Left lobe of liver (tissue), 2 donors: Measurements from ENCODE around the gene ACTR2. TPM values are rescaled to one million over a fixed set of nuclear protein-coding genes. Genes with fewer than 3 reads are reported as not detected.
"Not testable (repeated sequence)": the region's sequence is repeated elsewhere in the genome, so short reads cannot be mapped to it uniquely, and the experiment has no call there.

ENCODE experiments used
- ATAC-seq: fragments of 200-7000 bp; cut with Tn5 transposase; one replicate; pipeline ENCODE4 v1.9.1; 2020; ENCODE audit warnings: mild to moderate bottlenecking, moderate library complexity
- DNase-seq: peaks from one replicate; pipeline ENCODE4 v3.0.0-alpha.2; 2020; ENCODE audit warnings: low spot score
- total RNA-seq: library from RNA; stranded (reverse); gene quantifications from one replicate; pipeline ENCODE4 v1.2.1, GENCODE V29; 2021
- donor health status: DM: no; HTN: no; CAD: no; lungs with moderate emphysema.
- donor health status: DM: no; HTN: yes; CAD: no.

The ACTR2 gene
- total RNA-seq, 1 donor from 2014 or later, result 63.8 TPM

- ATAC-seq, result peak; percentile 26
- DNase-seq, result no peak
Observed at GRCh38 chr2:65227020-65227455, 593 bp upstream of the ACTR2 start.

GRCh38 chr2:65228263-65228750 is 676 bp downstream of the ACTR2 start:
- peak; percentile 32 for ATAC-seq
- no peak for DNase-seq

- ATAC-seq, result no peak
- DNase-seq, result no peak
Observed at GRCh38 chr2:65231121-65231520, 3.5 kb downstream of the ACTR2 start.

GRCh38 chr2:65231892-65232477 is 4.4 kb downstream of the ACTR2 start:
- DNase-seq (no peak), ATAC-seq (no peak)

GRCh38 chr2:65232636-65233035 is 5.0 kb downstream of the ACTR2 start:
- ATAC-seq (no peak), DNase-seq (no peak)

GRCh38 chr2:65240657-65241056 is 13.0 kb downstream of the ACTR2 start:
- no peak for DNase-seq
- no peak for ATAC-seq

GRCh38 chr2:65244452-65244851 is 16.8 kb downstream of the ACTR2 start:
- DNase-seq, ATAC-seq: not testable (repeated sequence)

GRCh38 chr2:65252640-65253039 is 25.0 kb downstream of the ACTR2 start:
- ATAC-seq, result no peak

GRCh38 chr2:65255356-65255755 is 27.7 kb downstream of the ACTR2 start:
- ATAC-seq, result no peak
- no peak for DNase-seq

More at GRCh38 chr2:65252640-65253039, 25.0 kb downstream of the ACTR2 start:
- no peak for DNase-seq

- no peak for DNase-seq
- ATAC-seq, result no peak
Observed at GRCh38 chr2:65256054-65256453, 28.4 kb downstream of the ACTR2 start.

GRCh38 chr2:65257866-65258265 is 30.2 kb downstream of the ACTR2 start:
- not testable (repeated sequence) for DNase-seq, ATAC-seq

- ATAC-seq (no peak), DNase-seq (no peak)
Observed at GRCh38 chr2:65261676-65262075, 34.0 kb downstream of the ACTR2 start.

- ATAC-seq (no peak), DNase-seq (no peak)
Observed at GRCh38 chr2:65263262-65263661, 35.6 kb downstream of the ACTR2 start.

- ATAC-seq, result no peak
- no peak for DNase-seq
Observed at GRCh38 chr2:65263986-65264385, 36.4 kb downstream of the ACTR2 start.

GRCh38 chr2:65264821-65265670 is 37.4 kb downstream of the ACTR2 start:
- DNase-seq, result no peak
- ATAC-seq, result peak; percentile 92

- no peak for DNase-seq
- no peak for ATAC-seq
Observed at GRCh38 chr2:65265671-65266045, 38.0 kb downstream of the ACTR2 start.

GRCh38 chr2:65267008-65267407 is 39.4 kb downstream of the ACTR2 start:
- DNase-seq, result no peak
- no peak for ATAC-seq

- no peak for ATAC-seq
- no peak for DNase-seq
Observed at GRCh38 chr2:65268957-65269356, 41.3 kb downstream of the ACTR2 start.

- DNase-seq (no peak), ATAC-seq (no peak)
Observed at GRCh38 chr2:65273344-65273743, 45.7 kb downstream of the ACTR2 start.

GRCh38 chr2:65275141-65275915 is 47.7 kb downstream of the ACTR2 start:
- no peak for DNase-seq
- ATAC-seq, result no peak

GRCh38 chr2:65276609-65277008 is 49.0 kb downstream of the ACTR2 start:
- DNase-seq (no peak), ATAC-seq (no peak)
